ENCODE measurements around the gene ATP6V0E2. TPM values are rescaled to one million over a fixed set of nuclear protein-coding genes. Genes with fewer than 3 reads are reported as not detected.

The ATP6V0E2 gene
- total RNA-seq, 4 donors from 2014 or later, result 20.1 to 35.6 (median 30.7) TPM

- WGBS, 2 donors (ENCODE audit: low coverage in 1 of 2), result 63 to 78% methylated on average over 3 to 4 of the region's 6 CpGs
- H3K27ac ChIP-seq, result no peak overlapping the region
- H3K9me3 ChIP-seq, result no peaks in the 10 kb centered on the region
- peaks cover 0 to 18% (median 5%) of the 10 kb centered on the region in 3 donors for H3K4me1 ChIP-seq
- H3K4me3 ChIP-seq, result no peak overlapping the region
- ATAC-seq, result no peak
- peaks cover 0 to 55% of the 10 kb centered on the region in 2 donors for H3K36me3 ChIP-seq
- TF ChIP-seq POLR2A (IDR thresholded peaks at IDR 0.05) (no peak), POLR2AphosphoS5 (IDR thresholded peaks at IDR 0.05) (no peak), EP300 (IDR thresholded peaks at IDR 0.05) (no peak), CTCF (IDR thresholded peaks at IDR 0.05) (no peak)
- no peaks in the 10 kb centered on the region for H3K27me3 ChIP-seq
Observed at GRCh38 chr7:149859369-149859768, 14.4 kb upstream of the ATP6V0E2 start.

DNA sequence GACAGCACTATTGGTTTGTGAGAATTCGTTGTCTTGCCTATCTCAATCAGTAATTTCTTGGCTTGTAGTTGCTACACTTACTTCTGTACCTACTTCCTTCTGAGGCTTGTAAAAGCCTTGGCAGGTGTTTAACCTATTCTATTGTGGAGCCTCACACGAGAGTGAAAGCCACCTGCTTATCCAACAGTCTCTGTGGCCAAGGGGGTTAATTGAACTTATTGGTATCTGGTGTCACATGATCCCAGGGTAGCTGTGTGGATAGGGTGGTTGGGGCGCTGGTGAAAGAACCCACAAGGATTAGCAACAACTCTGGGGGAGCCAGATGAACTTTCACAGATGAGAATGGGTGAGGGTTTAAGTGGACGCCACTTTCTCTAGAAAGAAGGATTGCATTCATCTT, 13.9 kb upstream of the ATP6V0E2 start:
- Histone ChIP-seq H3K4me3 (no peak overlapping the region), H3K4me1 (peaks cover 0 to 13% (median 1%) of the 10 kb centered on the region in 3 donors), H3K9me3 (no peaks in the 10 kb centered on the region), H3K27ac (no peak overlapping the region), H3K27me3 (no peaks in the 10 kb centered on the region), H3K36me3 (peaks cover 0 to 60% of the 10 kb centered on the region in 2 donors)
- TF ChIP-seq POLR2AphosphoS5 (IDR thresholded peaks at IDR 0.05) (no peak), CTCF (IDR thresholded peaks at IDR 0.05) (no peak), EP300 (IDR thresholded peaks at IDR 0.05) (no peak), POLR2A (IDR thresholded peaks at IDR 0.05) (no peak)
- no peak for ATAC-seq
- WGBS, 2 donors (ENCODE audit: low coverage in 1 of 2), result 80 to 100% methylated on average over 1 of the region's 4 CpGs

- TF ChIP-seq EP300 (IDR thresholded peaks at IDR 0.05), result no peak
- peak in 3 of 4 experiments; percentile 24 to 58 (median 44) for TF ChIP-seq CTCF (IDR thresholded peaks at IDR 0.05)
- Histone ChIP-seq H3K36me3 (peaks cover 0 to 72% of the 10 kb centered on the region in 2 donors), H3K9me3 (no peaks in the 10 kb centered on the region), H3K4me3 (no peak overlapping the region), H3K4me1 (peaks cover 0 to 1% (median 0%) of the 10 kb centered on the region in 3 donors), H3K27me3 (no peaks in the 10 kb centered on the region), H3K27ac (no peak overlapping the region)
- no peak for ATAC-seq
- 80 to 100% methylated on average over 1 to 5 of the region's 45 CpGs for WGBS, 2 donors (ENCODE audit: low coverage in 1 of 2)
Observed at GRCh38 chr7:149860821-149861727, 12.7 kb upstream of the ATP6V0E2 start.

DNA sequence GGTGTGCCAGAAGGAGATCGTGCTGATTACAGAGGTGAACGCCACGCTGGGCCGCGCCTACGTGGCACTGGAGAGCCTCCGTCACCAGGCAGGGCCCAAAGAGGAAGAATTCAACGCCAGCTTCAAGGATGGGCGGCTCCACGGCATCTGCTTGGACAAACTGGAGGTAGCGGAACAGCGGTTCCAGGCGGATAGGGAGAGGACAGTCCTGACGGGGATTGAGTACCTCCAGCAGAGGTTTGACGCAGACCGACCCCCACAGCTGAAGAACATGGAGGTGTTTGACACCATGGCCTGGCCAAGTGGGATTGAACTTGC, 12.1 kb upstream of the ATP6V0E2 start:
- H3K27ac ChIP-seq, result no peak overlapping the region
- TF ChIP-seq EP300 (IDR thresholded peaks at IDR 0.05) (no peak), POLR2A (IDR thresholded peaks at IDR 0.05) (no peak), CTCF (IDR thresholded peaks at IDR 0.05) (no peak), POLR2AphosphoS5 (IDR thresholded peaks at IDR 0.05) (no peak)
- no peak overlapping the region for H3K4me3 ChIP-seq
- no peaks in the 10 kb centered on the region for H3K9me3 ChIP-seq
- H3K4me1 ChIP-seq, result no peaks in the 10 kb centered on the region
- ATAC-seq, result no peak
- no peaks in the 10 kb centered on the region for H3K27me3 ChIP-seq
- H3K36me3 ChIP-seq, result peaks cover 0 to 78% of the 10 kb centered on the region in 2 donors
- WGBS, 2 donors (ENCODE audit: low coverage in 1 of 2), result 91 to 100% methylated on average over 1 to 12 of the region's 16 CpGs

DNA sequence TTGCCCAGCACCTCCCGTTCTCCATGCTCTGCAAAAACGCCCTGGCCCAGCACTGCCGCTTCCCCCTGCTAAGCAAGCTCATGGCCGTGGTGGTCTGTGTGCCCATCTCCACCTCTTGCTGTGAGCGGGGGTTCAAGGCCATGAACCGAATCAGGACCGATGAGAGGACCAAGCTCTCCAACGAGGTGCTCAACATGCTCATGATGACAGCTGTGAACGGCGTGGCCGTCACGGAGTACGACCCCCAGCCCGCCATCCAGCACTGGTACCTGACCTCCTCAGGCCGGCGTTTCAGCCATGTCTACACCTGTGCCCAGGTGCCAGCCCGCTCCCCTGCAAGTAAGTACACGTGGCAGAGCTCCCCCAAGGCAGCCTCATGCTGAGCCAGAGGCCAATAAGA, 11.6 kb upstream of the ATP6V0E2 start:
- Histone ChIP-seq H3K27me3 (no peaks in the 10 kb centered on the region), H3K4me3 (no peak overlapping the region), H3K36me3 (peaks cover 0 to 83% of the 10 kb centered on the region in 2 donors), H3K4me1 (no peaks in the 10 kb centered on the region), H3K27ac (no peak overlapping the region), H3K9me3 (no peaks in the 10 kb centered on the region)
- 93 to 94% methylated on average over 3 to 6 of the region's 18 CpGs for whole genome bisulfite sequencing, 2 donors (ENCODE audit: low coverage in 1 of 2)
- no peak for ATAC-seq
- no peak for TF ChIP-seq CTCF (IDR thresholded peaks at IDR 0.05)
- no peak for TF ChIP-seq POLR2AphosphoS5 (IDR thresholded peaks at IDR 0.05)
- TF ChIP-seq POLR2A (IDR thresholded peaks at IDR 0.05), result no peak
- no peak for TF ChIP-seq EP300 (IDR thresholded peaks at IDR 0.05)

Measured in gastroesophageal sphincter (tissue), 4 donors.